ENCODE results near the gene TRAPPC14. TPM values are rescaled to one million over a fixed set of nuclear protein-coding genes. Genes with fewer than 3 reads are reported as not detected.

The TRAPPC14 gene
- polyA plus RNA-seq, 1 experiment: 3.5 TPM

GRCh38 chr7:100157069-100157333 is 1.5 kb downstream of the TRAPPC14 start:
- peak overlapping the region; percentile 69 for H3K4me3 ChIP-seq (ENCODE audit: low read depth, low read length)
- DNase-seq (ENCODE audit: low read depth, low spot score): no peak
- no peak overlapping the region for H3K27ac ChIP-seq (ENCODE audit: low read depth, low read length)
- no peaks in the 10 kb centered on the region for H3K27me3 ChIP-seq (ENCODE audit: control insufficient read depth, insufficient read depth, low read length)
- H3K9me3 ChIP-seq (ENCODE audit: control insufficient read depth, insufficient read depth, low read length): no peaks in the 10 kb centered on the region
- TF ChIP-seq CTCF (IDR thresholded peaks at IDR 0.05; ENCODE audit: low read depth, low read length): no peak
- ChIA-PET POLR2A (interaction anchor here (1.8 to 2.0 kb wide), 2 partner anchors 9 to 11 kb away, joined by 5 to 8 read pairs; partner anchors contain the start of genes GAL3ST4 and LAMTOR4), CTCF (interaction anchor here (0.8 to 1.0 kb wide), 3 partner anchors 11 to 31 kb away, joined by 3 read pairs; no protein-coding TSS in a partner anchor)

- DNase-seq (ENCODE audit: low read depth, low spot score): no peak
- no peaks in the 10 kb centered on the region for H3K9me3 ChIP-seq (ENCODE audit: control insufficient read depth, insufficient read depth, low read length)
- ChIA-PET POLR2A (interaction anchor here (0.6 to 2.0 kb wide), 2 partner anchors 8 to 97 kb away, joined by 3 to 8 read pairs; partner anchors contain the start of gene LAMTOR4), CTCF (interaction anchor here (0.8 to 1.0 kb wide), 3 partner anchors 10 to 32 kb away, joined by 3 read pairs; no protein-coding TSS in a partner anchor)
- TF ChIP-seq CTCF (IDR thresholded peaks at IDR 0.05; ENCODE audit: low read depth, low read length): no peak
- peak overlapping the region; percentile 29; the same call in 1 of the 2 replicates for H3K4me3 ChIP-seq (ENCODE audit: low read depth, low read length)
- no peak overlapping the region for H3K27ac ChIP-seq (ENCODE audit: low read depth, low read length)
- H3K27me3 ChIP-seq (ENCODE audit: control insufficient read depth, insufficient read depth, low read length): no peaks in the 10 kb centered on the region
These were observed 2.0 kb downstream of the TRAPPC14 start for GRCh38 chr7:100156331-100157068.

GRCh38 chr7:100155553-100156317 is 2.8 kb downstream of the TRAPPC14 start:
- no peak for DNase-seq (ENCODE audit: low read depth, low spot score)
- ChIA-PET POLR2A (interaction anchor here (0.6 kb wide), 2 partner anchors 10 to 754 kb away, joined by 3 to 6 read pairs; no protein-coding TSS in a partner anchor), CTCF (no interaction called here)

GRCh38 chr7:100154651-100155491 is 3.7 kb downstream of the TRAPPC14 start:
- ChIA-PET CTCF (interaction anchor here (0.5 kb wide), 1 partner anchor 328 kb away, joined by 3 read pairs; no protein-coding TSS in a partner anchor), POLR2A (interaction anchor here (0.6 kb wide), 1 partner anchor 11 kb away, joined by 3 read pairs; no protein-coding TSS in a partner anchor)
- no peak for DNase-seq (ENCODE audit: low read depth, low spot score)
- Histone ChIP-seq H3K9me3 (ENCODE audit: control insufficient read depth, insufficient read depth, low read length) (no peaks in the 10 kb centered on the region), H3K27me3 (ENCODE audit: control insufficient read depth, insufficient read depth, low read length) (no peaks in the 10 kb centered on the region), H3K27ac (ENCODE audit: low read depth, low read length) (no peak overlapping the region), H3K4me3 (ENCODE audit: low read depth, low read length) (no peak overlapping the region)
- no peak for TF ChIP-seq CTCF (IDR thresholded peaks at IDR 0.05; ENCODE audit: low read depth, low read length)

More at GRCh38 chr7:100155553-100156317, 2.8 kb downstream of the TRAPPC14 start:
- Histone ChIP-seq H3K27ac (ENCODE audit: low read depth, low read length) (no peak overlapping the region), H3K4me3 (ENCODE audit: low read depth, low read length) (no peak overlapping the region), H3K27me3 (ENCODE audit: control insufficient read depth, insufficient read depth, low read length) (no peaks in the 10 kb centered on the region), H3K9me3 (ENCODE audit: control insufficient read depth, insufficient read depth, low read length) (no peaks in the 10 kb centered on the region)
- TF ChIP-seq CTCF (IDR thresholded peaks at IDR 0.05; ENCODE audit: low read depth, low read length): no peak

All from AG04450 (cell line).